GM12878 (cell line): ENCODE results near the gene VSTM2L. TPM values are rescaled to one million over a fixed set of nuclear protein-coding genes. Genes with fewer than 3 reads are reported as not detected.

ENCODE experiments used
- ATAC-seq: fragments of 200-7000 bp; cut with Tn5 transposase; 3 replicates; pipeline ENCODE4 v1.9.1; 2020; ENCODE audit warnings: mild to moderate bottlenecking, moderate library complexity
- BruUV-seq: library from RNA; stranded (reverse); fragments of 400-500 nt; replicated peaks from 2 replicates; lab custom pipeline; 2021; lab: Mats Ljungman, UMichigan
- CTCF ChIA-PET: fragments of 300-600 bp; sonication (Branson Sonifier 250); formaldehyde crosslinking; extraction: SDS; loops from one replicate; lab custom pipeline; 2021; ENCODE audit warnings: inconsistent platforms; lab: Yijun Ruan, JAX
- POLR2A ChIA-PET: fragments of 350-600 bp; formaldehyde crosslinking; extraction: SDS; loops from one replicate; lab custom pipeline; 2021; ENCODE audit warnings: inconsistent platforms; lab: Charles Lee
- RAD21 ChIA-PET: fragments of 300-600 bp; sonication (Branson Sonifier 250); formaldehyde crosslinking; loops from one replicate; lab custom pipeline; 2023; ENCODE audit warnings: antibody characterized with exemption; ENCODE audit not compliant: unreplicated experiment; lab: Charles Lee
- SMC1A ChIA-PET: fragments of 300-600 bp; sonication (Branson Sonifier 250); formaldehyde crosslinking; loops from one replicate; lab custom pipeline; 2023; ENCODE audit not compliant: unreplicated experiment, uncharacterized antibody; lab: Charles Lee
- DNase-seq: peaks from one replicate; pipeline ENCODE4 v3.0.0-alpha.2; 2011; ENCODE audit warnings: low read depth, low spot score
- FAIRE-seq: peaks from 3 replicates; lab custom pipeline; 2011; peaks lifted over from hg19 to GRCh38; lab: Jason Lieb, UNC
- H2AFZ ChIP-seq: 2 replicates; pipeline ENCODE4 v1.6.0; 2011; ENCODE audit warnings: low read depth, low read length, control low read depth; ENCODE audit not compliant: control insufficient read depth
- H3K27ac ChIP-seq: 2 replicates; pipeline ENCODE4 v1.5.1; 2011; ENCODE audit warnings: control low read depth; ENCODE audit not compliant: control insufficient read depth, insufficient read depth
- H3K27me3 ChIP-seq, 2 experiments: replicated peaks in 1 of 2; 2 replicates each; pipeline versions ENCODE4 v1.6.0 to v1.6.1; 2011; ENCODE audit warnings: low read length in 1 of 2; ENCODE audit not compliant: control insufficient read depth in 2 of 2, insufficient read depth in 2 of 2
- H3K36me3 ChIP-seq, 2 experiments: 2 replicates each; pipeline ENCODE4 v1.5.1; 2011; ENCODE audit warnings: low read length in 1 of 2; ENCODE audit not compliant: control insufficient read depth in 2 of 2, insufficient read depth in 2 of 2
- H3K4me1 ChIP-seq: 2 replicates; pipeline ENCODE4 v1.6.1; 2011; ENCODE audit warnings: mild to moderate bottlenecking, low read length, moderate library complexity, mixed read lengths; ENCODE audit not compliant: control insufficient read depth, insufficient read depth
- H3K4me2 ChIP-seq: 2 replicates; pipeline ENCODE4 v1.6.0; 2011; ENCODE audit warnings: control low read depth; ENCODE audit not compliant: control insufficient read depth, insufficient read depth
- H3K4me3 ChIP-seq: fragments of 200-600 bp; sonication (generic); 2 replicates; pipeline ENCODE4 v1.5.1; 2016
- H3K79me2 ChIP-seq: 2 replicates; pipeline ENCODE4 v1.6.0; 2011; ENCODE audit warnings: low read length; ENCODE audit not compliant: control insufficient read depth, insufficient read depth
- H3K9ac ChIP-seq: 2 replicates; pipeline ENCODE4 v1.8.0; 2011; ENCODE audit warnings: low read length, control low read depth, mixed read lengths; ENCODE audit not compliant: control insufficient read depth, insufficient read depth
- H3K9me3 ChIP-seq: replicated peaks from 3 replicates; pipeline ENCODE4 v1.5.1; 2011; ENCODE audit warnings: mild to moderate bottlenecking, low read length; ENCODE audit not compliant: control insufficient read depth, insufficient read depth
- H4K20me1 ChIP-seq: 2 replicates; pipeline ENCODE4 v1.6.0; 2011; ENCODE audit not compliant: control insufficient read depth, insufficient read depth
- ATF7 ChIP-seq: fragments of 450-650 bp; IDR thresholded peaks from 2 replicates; pipeline ENCODE4 v1.6.1; 2016; ENCODE audit warnings: low read depth, mild to moderate bottlenecking
- BACH1 ChIP-seq: fragments of 450-650 bp; IDR thresholded peaks from 2 replicates; pipeline ENCODE4 v1.6.1; 2017; ENCODE audit warnings: mild to moderate bottlenecking, borderline replicate concordance
- JUND ChIP-seq: IDR thresholded peaks from 2 replicates; pipeline ENCODE4 v1.6.1; 2012; ENCODE audit warnings: low read depth, mild to moderate bottlenecking, low read length, improper control_type of control experiment, moderate library complexity
- KDM1A ChIP-seq: fragments of 200-600 bp; sonication (generic); IDR thresholded peaks from 2 replicates; pipeline ENCODE4 v1.6.1; 2016; ENCODE audit warnings: borderline replicate concordance
- STAT1 ChIP-seq: fragments of 450-650 bp; conservative IDR thresholded peaks from 2 replicates; pipeline ENCODE4 v1.6.1; 2014; ENCODE audit warnings: antibody characterized with exemption, mild to moderate bottlenecking
- WGBS: methylation state at CpG from one replicate; pipeline ENCODE4 v1.1.6; 2016; ENCODE audit warnings: low lambda C conversion rate; ENCODE audit not compliant: insufficient replicate concordance, insufficient coverage; ENCODE audit errors: missing lambda C conversion rate; 5-methylcytosine and 5-hydroxymethylcytosine counted together
- in situ Hi-C: fragments of 300-500 bp; cut with MboI; formaldehyde crosslinking; loops from 9 replicates; pipeline ENCODE4 v1.14.3; 2018; ENCODE audit warnings: mixed read lengths
- intact Hi-C: fragments of 100-400 bp; cut with micrococcal nuclease; formaldehyde crosslinking; loops from one replicate; pipeline ENCODE4 v1.14.2; 2022; ENCODE audit not compliant: unreplicated experiment
- polyA plus RNA-seq, 11 experiments: library from polyadenylated mRNA; depleted of rRNA in 4 of 11; unstranded in 6 of 11; stranded (reverse) in 5 of 11; fragments of >200 nt; fragmentation: Nextera tagmentation in 4 of 11; fragmentation: Illumina TruSeq in 1 of 11; extraction: Ambion mirVana in 4 of 11; extraction: Trizol in 1 of 11; gene quantifications; 1 replicate in 1 of 11; 2 replicates in 10 of 11; pipeline versions ENCODE4 v1.2.1 to v1.2.3, GENCODE V29; 2011 to 2016; ENCODE audit warnings: inconsistent platforms in 2 of 11, missing spikeins in 2 of 11, low read depth in 1 of 11
- total RNA-seq, 4 experiments: library from RNA; depleted of rRNA in 3 of 4; stranded (reverse); fragments of >200 nt in 3 of 4; fragmentation: Illumina TruSeq in 1 of 4; extraction: Trizol in 1 of 4; gene quantifications; 2 replicates each; pipeline versions ENCODE4 v1.2.1 to v1.2.3, GENCODE V29; 2013 to 2021
- TF ChIP-seq, protein P1 (sequence below): fragments of 450-650 bp; IDR thresholded peaks from 2 replicates; pipeline ENCODE4 v1.6.1; 2017; ENCODE audit warnings: mild to moderate bottlenecking, low read depth, inconsistent platforms; ENCODE audit not compliant: poor library complexity, severe bottlenecking
- TF ChIP-seq, protein P2 (sequence below): fragments of 450-650 bp; IDR thresholded peaks from 2 replicates; pipeline ENCODE4 v1.6.1; 2017; ENCODE audit warnings: mild to moderate bottlenecking
- TF ChIP-seq, protein P3 (sequence below): IDR thresholded peaks from 2 replicates; pipeline ENCODE4 v1.6.1; 2011; ENCODE audit warnings: low read depth, low read length, improper control_type of control experiment, borderline replicate concordance

VSTM2L gene
- total and polyA plus RNA-seq, 10 of the 15 experiments (the other 5 are each of a cell fraction or from before 2014, with no cell fraction given) = 0.05 to 1.5 (median 0.63) TPM; not detected in 2

GRCh38 chr20:37864298-37864697 is 38.6 kb upstream of the VSTM2L start (continued):
- TF ChIP-seq, protein P1, sequence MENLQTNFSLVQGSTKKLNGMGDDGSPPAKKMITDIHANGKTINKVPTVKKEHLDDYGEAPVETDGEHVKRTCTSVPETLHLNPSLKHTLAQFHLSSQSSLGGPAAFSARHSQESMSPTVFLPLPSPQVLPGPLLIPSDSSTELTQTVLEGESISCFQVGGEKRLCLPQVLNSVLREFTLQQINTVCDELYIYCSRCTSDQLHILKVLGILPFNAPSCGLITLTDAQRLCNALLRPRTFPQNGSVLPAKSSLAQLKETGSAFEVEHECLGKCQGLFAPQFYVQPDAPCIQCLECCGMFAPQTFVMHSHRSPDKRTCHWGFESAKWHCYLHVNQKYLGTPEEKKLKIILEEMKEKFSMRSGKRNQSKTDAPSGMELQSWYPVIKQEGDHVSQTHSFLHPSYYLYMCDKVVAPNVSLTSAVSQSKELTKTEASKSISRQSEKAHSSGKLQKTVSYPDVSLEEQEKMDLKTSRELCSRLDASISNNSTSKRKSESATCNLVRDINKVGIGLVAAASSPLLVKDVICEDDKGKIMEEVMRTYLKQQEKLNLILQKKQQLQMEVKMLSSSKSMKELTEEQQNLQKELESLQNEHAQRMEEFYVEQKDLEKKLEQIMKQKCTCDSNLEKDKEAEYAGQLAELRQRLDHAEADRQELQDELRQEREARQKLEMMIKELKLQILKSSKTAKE = no peak
- no peak for TF ChIP-seq JUND
- no peak for TF ChIP-seq ATF7
- TF ChIP-seq BACH1 = no peak
- TF ChIP-seq KDM1A = no peak
- no peak for TF ChIP-seq STAT1
- TF ChIP-seq, protein P2, sequence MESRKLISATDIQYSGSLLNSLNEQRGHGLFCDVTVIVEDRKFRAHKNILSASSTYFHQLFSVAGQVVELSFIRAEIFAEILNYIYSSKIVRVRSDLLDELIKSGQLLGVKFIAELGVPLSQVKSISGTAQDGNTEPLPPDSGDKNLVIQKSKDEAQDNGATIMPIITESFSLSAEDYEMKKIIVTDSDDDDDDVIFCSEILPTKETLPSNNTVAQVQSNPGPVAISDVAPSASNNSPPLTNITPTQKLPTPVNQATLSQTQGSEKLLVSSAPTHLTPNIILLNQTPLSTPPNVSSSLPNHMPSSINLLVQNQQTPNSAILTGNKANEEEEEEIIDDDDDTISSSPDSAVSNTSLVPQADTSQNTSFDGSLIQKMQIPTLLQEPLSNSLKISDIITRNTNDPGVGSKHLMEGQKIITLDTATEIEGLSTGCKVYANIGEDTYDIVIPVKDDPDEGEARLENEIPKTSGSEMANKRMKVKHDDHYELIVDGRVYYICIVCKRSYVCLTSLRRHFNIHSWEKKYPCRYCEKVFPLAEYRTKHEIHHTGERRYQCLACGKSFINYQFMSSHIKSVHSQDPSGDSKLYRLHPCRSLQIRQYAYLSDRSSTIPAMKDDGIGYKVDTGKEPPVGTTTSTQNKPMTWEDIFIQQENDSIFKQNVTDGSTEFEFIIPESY = no peak

DNA sequence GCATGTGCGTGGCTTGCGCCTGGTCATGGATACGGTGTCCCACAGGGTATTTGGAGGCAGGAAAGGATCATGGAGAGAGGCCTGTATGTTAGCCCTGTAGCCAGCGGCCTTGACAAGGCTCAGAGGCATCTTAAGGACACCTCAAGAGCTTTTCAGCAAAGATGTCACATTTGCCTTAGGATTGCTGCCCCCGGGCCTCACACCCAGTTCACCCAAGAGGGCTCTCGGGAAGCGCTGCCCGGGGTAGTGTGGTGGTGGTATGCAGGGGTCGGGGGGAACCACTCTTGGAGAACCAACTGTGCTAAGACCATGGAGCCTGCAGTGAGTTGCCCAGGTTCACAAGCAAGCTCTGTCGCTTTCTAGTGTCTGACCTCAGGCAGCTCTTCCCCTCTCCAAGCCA is 36.9 kb upstream of the VSTM2L start:
- in situ Hi-C loops (no loop called here), intact Hi-C loops (no loop called here)
- TF ChIP-seq, protein P3, sequence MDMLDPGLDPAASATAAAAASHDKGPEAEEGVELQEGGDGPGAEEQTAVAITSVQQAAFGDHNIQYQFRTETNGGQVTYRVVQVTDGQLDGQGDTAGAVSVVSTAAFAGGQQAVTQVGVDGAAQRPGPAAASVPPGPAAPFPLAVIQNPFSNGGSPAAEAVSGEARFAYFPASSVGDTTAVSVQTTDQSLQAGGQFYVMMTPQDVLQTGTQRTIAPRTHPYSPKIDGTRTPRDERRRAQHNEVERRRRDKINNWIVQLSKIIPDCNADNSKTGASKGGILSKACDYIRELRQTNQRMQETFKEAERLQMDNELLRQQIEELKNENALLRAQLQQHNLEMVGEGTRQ = no peak
- Histone ChIP-seq H3K9ac (no peak overlapping the region), H3K27ac (no peak overlapping the region), H3K79me2 (no peaks in the 10 kb centered on the region), H3K4me2 (no peak overlapping the region), H3K4me1 (no peaks in the 10 kb centered on the region), H2AFZ (no peak overlapping the region), H3K27me3 (no peaks in the 10 kb centered on the region), H3K9me3 (no peaks in the 10 kb centered on the region), H4K20me1 (no peaks in the 10 kb centered on the region), H3K4me3 (no peak overlapping the region), H3K36me3 (peaks cover 2 to 10% of the 10 kb centered on the region in 2 experiments; a peak in 3 of 4 replicates)
- over 99% methylated on average over 10 of the region's 10 CpGs for WGBS
- ChIA-PET CTCF (interaction anchor here (0.6 kb wide), 1 partner anchor 501 kb away, joined by 3 read pairs; no protein-coding TSS in a partner anchor), RAD21 (no interaction called here), SMC1A (no interaction called here), POLR2A (no interaction called here)
- no peak for DNase-seq
- no TSS peak for BruUV-seq
- no peak for FAIRE-seq
- no peak for ATAC-seq
